Measurements from ENCODE around the gene TCP11L2. TPM values are rescaled to one million over a fixed set of nuclear protein-coding genes. Genes with fewer than 3 reads are reported as not detected.
"Not testable (repeated sequence)": the region's sequence is repeated elsewhere in the genome, so short reads cannot be mapped to it uniquely, and the experiment has no call there.

TCP11L2 gene
- total RNA-seq, 4 donors from 2014 or later, result 22.3 to 59.7 (median 45.2) TPM

GRCh38 chr12:106282457-106283097, 20.0 kb upstream of the TCP11L2 start:
- Histone ChIP-seq H3K4me1 (no peaks in the 10 kb centered on the region), H3K27me3 (no peaks in the 10 kb centered on the region), H3K9me3 (no peaks in the 10 kb centered on the region), H3K27ac (no peak overlapping the region), H3K36me3 (no peaks in the 10 kb centered on the region), H3K4me3 (no peak overlapping the region)
- DNase-seq, result peak; percentile 32 to 61
- peak; percentile 60 to 78 (median 74) for TF ChIP-seq CTCF (IDR thresholded peaks at IDR 0.05)
- TF ChIP-seq POLR2A (IDR thresholded peaks at IDR 0.05), result no peak
- intact Hi-C loops (cut with DNase I; ENCODE audit: low total_unique reads), result loop anchor here (5.0 kb wide), 1 partner anchor 55 kb away; no protein-coding TSS in a partner anchor

GRCh38 chr12:106284358-106285105, 18.0 kb upstream of the TCP11L2 start:
- Histone ChIP-seq H3K4me1 (no peaks in the 10 kb centered on the region), H3K27me3 (no peaks in the 10 kb centered on the region), H3K36me3 (no peaks in the 10 kb centered on the region), H3K4me3 (no peak overlapping the region), H3K27ac (no peak overlapping the region), H3K9me3 (no peaks in the 10 kb centered on the region)
- intact Hi-C loops (cut with DNase I; ENCODE audit: low total_unique reads), result loop anchor here (5.0 kb wide), 1 partner anchor 57 kb away; no protein-coding TSS in a partner anchor
- no peak for DNase-seq
- TF ChIP-seq POLR2A (IDR thresholded peaks at IDR 0.05), result no peak

GRCh38 chr12:106285982-106286381, 16.6 kb upstream of the TCP11L2 start:
- H3K4me3 ChIP-seq, result no peak overlapping the region
- DNase-seq, result no peak
- TF ChIP-seq CTCF (IDR thresholded peaks at IDR 0.05) (no peak), POLR2A (IDR thresholded peaks at IDR 0.05) (no peak)
- intact Hi-C loops (cut with DNase I; ENCODE audit: low total_unique reads), result no loop called here
- no peaks in the 10 kb centered on the region for H3K27me3 ChIP-seq
- no peaks in the 10 kb centered on the region for H3K9me3 ChIP-seq
- no peak overlapping the region for H3K27ac ChIP-seq
- H3K4me1 ChIP-seq, result no peaks in the 10 kb centered on the region
- H3K36me3 ChIP-seq, result no peaks in the 10 kb centered on the region

GRCh38 chr12:106286576-106287162, 15.9 kb upstream of the TCP11L2 start:
- H3K4me1 ChIP-seq; H3K36me3 ChIP-seq; H3K27ac ChIP-seq; H3K9me3 ChIP-seq; DNase-seq; H3K4me3 ChIP-seq; H3K27me3 ChIP-seq; intact Hi-C loops (cut with DNase I; ENCODE audit: low total_unique reads): not testable (repeated sequence)

- no peaks in the 10 kb centered on the region for H3K4me1 ChIP-seq
- intact Hi-C loops (cut with DNase I; ENCODE audit: low total_unique reads), result no loop called here
- TF ChIP-seq CTCF (IDR thresholded peaks at IDR 0.05), result no peak
- H3K27me3 ChIP-seq, result no peaks in the 10 kb centered on the region
- H3K36me3 ChIP-seq, result no peaks in the 10 kb centered on the region
- H3K9me3 ChIP-seq, result no peaks in the 10 kb centered on the region
- no peak overlapping the region for H3K4me3 ChIP-seq
- no peak overlapping the region for H3K27ac ChIP-seq
- DNase-seq, result no peak
These were observed 15.2 kb upstream of the TCP11L2 start for GRCh38 chr12:106287364-106287763.

- no peak for DNase-seq
- H3K27ac ChIP-seq, result no peak overlapping the region
- no peaks in the 10 kb centered on the region for H3K36me3 ChIP-seq
- no peaks in the 10 kb centered on the region for H3K9me3 ChIP-seq
- no peak for TF ChIP-seq CTCF (IDR thresholded peaks at IDR 0.05)
- no peak for TF ChIP-seq POLR2A (IDR thresholded peaks at IDR 0.05)
- intact Hi-C loops (cut with DNase I; ENCODE audit: low total_unique reads), result no loop called here
- no peaks in the 10 kb centered on the region for H3K27me3 ChIP-seq
- H3K4me3 ChIP-seq, result no peak overlapping the region
- no peaks in the 10 kb centered on the region for H3K4me1 ChIP-seq
These were observed 14.4 kb upstream of the TCP11L2 start for GRCh38 chr12:106288101-106288493.

All from uterus (tissue), 4 donors.